ENCODE results near the gene ANKRD66.

The ANKRD66 gene

DNA sequence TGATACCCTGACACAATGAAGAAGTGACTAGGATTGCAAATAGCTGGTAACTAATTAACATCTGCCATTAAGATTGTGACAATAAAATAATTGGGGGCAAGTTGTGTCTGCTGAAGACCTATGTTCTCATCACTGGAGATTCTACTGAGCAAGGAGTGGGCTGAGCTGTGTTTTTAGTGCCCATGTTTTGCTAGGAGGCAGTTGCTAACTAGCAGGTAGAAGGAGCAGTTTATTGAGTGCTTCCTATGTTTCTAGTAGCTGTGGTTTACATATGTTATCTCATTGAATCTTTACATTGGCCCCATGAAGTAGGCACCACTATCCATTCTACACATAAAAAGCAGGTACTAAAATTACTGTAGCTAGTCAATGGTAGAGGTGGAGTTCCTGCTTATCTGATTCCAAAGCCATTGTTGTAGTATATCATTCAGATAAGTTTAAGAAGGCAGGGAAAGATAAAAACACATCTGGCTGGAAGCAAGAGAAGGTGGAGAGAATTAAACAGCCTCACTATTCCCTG is 43.7 kb downstream of the ANKRD66 start:
- TF ChIP-seq POLR2AphosphoS5 (IDR thresholded peaks at IDR 0.05; ENCODE audit: low read depth) (no peak), CTCF (IDR thresholded peaks at IDR 0.05; ENCODE audit: insufficient read depth, low read length) (no peak), SPI1 (IDR thresholded peaks at IDR 0.05; ENCODE audit: borderline replicate concordance, low read depth) (no peak), GABPA (IDR thresholded peaks at IDR 0.05; ENCODE audit: low read depth) (no peak)
- TF ChIP-seq, protein P1, sequence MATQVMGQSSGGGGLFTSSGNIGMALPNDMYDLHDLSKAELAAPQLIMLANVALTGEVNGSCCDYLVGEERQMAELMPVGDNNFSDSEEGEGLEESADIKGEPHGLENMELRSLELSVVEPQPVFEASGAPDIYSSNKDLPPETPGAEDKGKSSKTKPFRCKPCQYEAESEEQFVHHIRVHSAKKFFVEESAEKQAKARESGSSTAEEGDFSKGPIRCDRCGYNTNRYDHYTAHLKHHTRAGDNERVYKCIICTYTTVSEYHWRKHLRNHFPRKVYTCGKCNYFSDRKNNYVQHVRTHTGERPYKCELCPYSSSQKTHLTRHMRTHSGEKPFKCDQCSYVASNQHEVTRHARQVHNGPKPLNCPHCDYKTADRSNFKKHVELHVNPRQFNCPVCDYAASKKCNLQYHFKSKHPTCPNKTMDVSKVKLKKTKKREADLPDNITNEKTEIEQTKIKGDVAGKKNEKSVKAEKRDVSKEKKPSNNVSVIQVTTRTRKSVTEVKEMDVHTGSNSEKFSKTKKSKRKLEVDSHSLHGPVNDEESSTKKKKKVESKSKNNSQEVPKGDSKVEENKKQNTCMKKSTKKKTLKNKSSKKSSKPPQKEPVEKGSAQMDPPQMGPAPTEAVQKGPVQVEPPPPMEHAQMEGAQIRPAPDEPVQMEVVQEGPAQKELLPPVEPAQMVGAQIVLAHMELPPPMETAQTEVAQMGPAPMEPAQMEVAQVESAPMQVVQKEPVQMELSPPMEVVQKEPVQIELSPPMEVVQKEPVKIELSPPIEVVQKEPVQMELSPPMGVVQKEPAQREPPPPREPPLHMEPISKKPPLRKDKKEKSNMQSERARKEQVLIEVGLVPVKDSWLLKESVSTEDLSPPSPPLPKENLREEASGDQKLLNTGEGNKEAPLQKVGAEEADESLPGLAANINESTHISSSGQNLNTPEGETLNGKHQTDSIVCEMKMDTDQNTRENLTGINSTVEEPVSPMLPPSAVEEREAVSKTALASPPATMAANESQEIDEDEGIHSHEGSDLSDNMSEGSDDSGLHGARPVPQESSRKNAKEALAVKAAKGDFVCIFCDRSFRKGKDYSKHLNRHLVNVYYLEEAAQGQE (IDR thresholded peaks at IDR 0.05; ENCODE audit: insufficient replicate concordance, low read depth), result no peak
- no peak overlapping the region for H3K27ac ChIP-seq (replicated peaks)
- no peak for DNase-seq (ENCODE audit: low read depth in 1 of 2, low spot score in 1 of 2)

GRCh38 chr6:46792635-46793034 is 45.9 kb downstream of the ANKRD66 start:
- Histone ChIP-seq H3K4me3 (replicated peaks; ENCODE audit: insufficient read depth, low read length) (no peak overlapping the region), H3K27ac (replicated peaks) (no peak overlapping the region), H3K27me3 (ENCODE audit: insufficient read depth, poor library complexity, severe bottlenecking) (no peaks in the 10 kb centered on the region)
- no peak for DNase-seq (ENCODE audit: low read depth in 1 of 2, low spot score in 1 of 2)
- TF ChIP-seq GABPA (IDR thresholded peaks at IDR 0.05; ENCODE audit: low read depth) (no peak), SPI1 (IDR thresholded peaks at IDR 0.05; ENCODE audit: borderline replicate concordance, low read depth) (no peak), POLR2AphosphoS5 (IDR thresholded peaks at IDR 0.05; ENCODE audit: low read depth) (no peak), CTCF (IDR thresholded peaks at IDR 0.05; ENCODE audit: insufficient read depth, low read length) (no peak)
- TF ChIP-seq, protein P1 (IDR thresholded peaks at IDR 0.05; ENCODE audit: insufficient replicate concordance, low read depth), result no peak

More for the DNA sequence above, 43.7 kb downstream of the ANKRD66 start:
- Histone ChIP-seq H3K27me3 (ENCODE audit: insufficient read depth, poor library complexity, severe bottlenecking) (no peaks in the 10 kb centered on the region), H3K4me3 (replicated peaks; ENCODE audit: insufficient read depth, low read length) (no peak overlapping the region)

DNA sequence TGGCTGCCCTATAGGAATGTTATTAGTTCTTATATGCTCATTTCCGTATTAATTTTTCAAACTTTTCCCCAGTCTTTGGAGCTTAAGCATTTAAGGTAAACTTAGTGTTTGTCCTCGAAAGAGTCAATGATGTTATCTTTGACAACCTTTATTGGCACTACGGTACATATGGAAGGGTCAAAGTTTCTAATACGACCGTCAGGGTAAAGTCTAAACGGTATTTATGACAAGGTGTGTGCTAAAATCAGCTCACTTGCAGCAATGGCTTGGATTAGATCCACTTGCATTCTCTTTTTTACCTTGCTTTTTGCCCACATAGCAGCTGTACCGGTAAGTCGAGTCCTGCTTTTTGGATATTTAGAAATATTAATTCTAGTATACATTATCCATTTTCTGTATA is 46.4 kb downstream of the ANKRD66 start, which contains the start of gene MEP1A:
MEP1A (plus strand) TSS at position 252 of the 400 bp plus-strand sequence; CDS start at position 262, 10 bp downstream.
- no peak for DNase-seq (ENCODE audit: low read depth in 1 of 2, low spot score in 1 of 2)
- no peaks in the 10 kb centered on the region for H3K27me3 ChIP-seq (ENCODE audit: insufficient read depth, poor library complexity, severe bottlenecking)
- no peak within 1 kb of the TSS for H3K27ac ChIP-seq (replicated peaks)
- no peak within 1 kb of the TSS for H3K4me3 ChIP-seq (replicated peaks; ENCODE audit: insufficient read depth, low read length)
- TF ChIP-seq, protein P1 (IDR thresholded peaks at IDR 0.05; ENCODE audit: insufficient replicate concordance, low read depth), result no peak
- TF ChIP-seq CTCF (IDR thresholded peaks at IDR 0.05; ENCODE audit: insufficient read depth, low read length), result no peak
- TF ChIP-seq GABPA (IDR thresholded peaks at IDR 0.05; ENCODE audit: low read depth), result no peak
- TF ChIP-seq POLR2AphosphoS5 (IDR thresholded peaks at IDR 0.05; ENCODE audit: low read depth), result no peak
- TF ChIP-seq SPI1 (IDR thresholded peaks at IDR 0.05; ENCODE audit: borderline replicate concordance, low read depth), result no peak
